Gastrocnemius medialis (tissue), 4 donors: ENCODE measurements around the gene XYLT1. TPM values are rescaled to one million over a fixed set of nuclear protein-coding genes. Genes with fewer than 3 reads are reported as not detected.

Source experiments
- ATAC-seq, 2 donors: fragments of 150-250 bp; one replicate each; pipeline ENCODE4 v1.9.1; 2016
- DNase-seq, 2 donors: peaks; one replicate each; pipeline ENCODE4 v3.0.0-alpha.2; 2019
- H3K27ac ChIP-seq, 4 donors: fragments of 200-600 bp; sonication (generic); 1 replicate in 1 of 4; 2 replicates in 3 of 4; pipeline ENCODE4 v1.5.1; 2016 to 2018; ENCODE audit warnings: mild to moderate bottlenecking in 2 of 4, moderate library complexity in 1 of 4
- H3K27me3 ChIP-seq, 3 donors: fragments of 200-600 bp; sonication (generic) in 2 of 3; 1 replicate in 1 of 3; 2 replicates in 2 of 3; pipeline versions ENCODE4 v1.5.1 to v1.6.0; 2016 to 2019; ENCODE audit warnings: mild to moderate bottlenecking in 1 of 3, moderate library complexity in 1 of 3
- H3K36me3 ChIP-seq, 2 donors: fragments of 200-600 bp; sonication (generic) in 1 of 2; one replicate each; pipeline ENCODE4 v1.5.1; 2017 to 2018
- H3K4me1 ChIP-seq, 2 donors: fragments of 200-600 bp; sonication (generic) in 1 of 2; one replicate each; pipeline ENCODE4 v1.5.1; 2016 to 2017; ENCODE audit warnings: mild to moderate bottlenecking in 2 of 2
- H3K4me3 ChIP-seq, 4 donors: fragments of 200-600 bp; sonication (generic) in 3 of 4; 1 replicate in 1 of 4; 2 replicates in 3 of 4; pipeline ENCODE4 v1.5.1; 2016 to 2019; ENCODE audit warnings: mild to moderate bottlenecking in 2 of 4
- H3K9me3 ChIP-seq, 3 donors: fragments of 200-600 bp; sonication (generic) in 2 of 3; 1 replicate in 1 of 3; 2 replicates in 2 of 3; pipeline ENCODE4 v1.5.1; 2016 to 2019
- CTCF ChIP-seq, 5 experiments: fragments of 450-650 bp in 3 of 5; fragments of 200-600 bp in 2 of 5; sonication (generic) in 2 of 5; IDR thresholded peaks in 4 of 5; conservative IDR thresholded peaks in 1 of 5; 1 replicate in 4 of 5; 2 replicates in 1 of 5; pipeline ENCODE4 v1.5.1; 2016 to 2019; ENCODE audit warnings: antibody characterized with exemption in 5 of 5, mild to moderate bottlenecking in 3 of 5, moderate library complexity in 3 of 5
- POLR2A ChIP-seq, 2 donors: fragments of 450-650 bp; IDR thresholded peaks; one replicate each; pipeline ENCODE4 v1.6.1; 2017; ENCODE audit warnings: antibody characterized with exemption in 2 of 2, mild to moderate bottlenecking in 2 of 2, moderate library complexity in 2 of 2
- in situ Hi-C, 4 donors: fragments of 200-750 bp; cut with MboI; loops; one replicate each; pipeline versions ENCODE4 v1.15.0 to v1.8.0; 2017; ENCODE audit warnings: low sequenced_read_pairs in 4 of 4
- intact Hi-C: fragments of 100-400 bp; cut with DNase I; formaldehyde crosslinking; loops from one replicate; pipeline ENCODE4 v1.15.1; 2023; ENCODE audit warnings: low total_unique reads
- total RNA-seq, 4 donors: library from RNA; depleted of rRNA; stranded (reverse); fragments of >200 nt; gene quantifications; one replicate each; pipeline versions ENCODE4 v1.1.0 to v1.2.3, GENCODE V29; 2016

Gene XYLT1
- total RNA-seq, 4 donors from 2014 or later, result 0.87 to 7.9 (median 1.4) TPM

- Histone ChIP-seq H3K27me3 (no peaks in the 10 kb centered on the region), H3K9me3 (no peaks in the 10 kb centered on the region), H3K4me1 (no peaks in the 10 kb centered on the region), H3K36me3 (no peaks in the 10 kb centered on the region), H3K27ac (no peak overlapping the region), H3K4me3 (no peak overlapping the region)
- TF ChIP-seq CTCF (IDR thresholded peaks at IDR 0.05 in 4 of 5, conservative IDR thresholded peaks at IDR 0.05 in 1 of 5) (no peak), POLR2A (IDR thresholded peaks at IDR 0.05) (no peak)
- in situ Hi-C loops, result no loop called here
- ATAC-seq (no peak), DNase-seq (no peak)
- intact Hi-C loops, result no loop called here
Measured at GRCh38 chr16:17105239-17105797, 365.4 kb downstream of the XYLT1 start.

GRCh38 chr16:17104654-17105053 is 366.1 kb downstream of the XYLT1 start:
- no peaks in the 10 kb centered on the region for H3K9me3 ChIP-seq
- H3K4me3 ChIP-seq, result no peak overlapping the region
- H3K4me1 ChIP-seq, result no peaks in the 10 kb centered on the region
- intact Hi-C loops, result no loop called here
- H3K27me3 ChIP-seq, result no peaks in the 10 kb centered on the region
- no peaks in the 10 kb centered on the region for H3K36me3 ChIP-seq
- H3K27ac ChIP-seq, result no peak overlapping the region
- in situ Hi-C loops, result no loop called here
- ATAC-seq (no peak), DNase-seq (no peak)
- TF ChIP-seq CTCF (IDR thresholded peaks at IDR 0.05 in 4 of 5, conservative IDR thresholded peaks at IDR 0.05 in 1 of 5) (no peak), POLR2A (IDR thresholded peaks at IDR 0.05) (no peak)

DNA sequence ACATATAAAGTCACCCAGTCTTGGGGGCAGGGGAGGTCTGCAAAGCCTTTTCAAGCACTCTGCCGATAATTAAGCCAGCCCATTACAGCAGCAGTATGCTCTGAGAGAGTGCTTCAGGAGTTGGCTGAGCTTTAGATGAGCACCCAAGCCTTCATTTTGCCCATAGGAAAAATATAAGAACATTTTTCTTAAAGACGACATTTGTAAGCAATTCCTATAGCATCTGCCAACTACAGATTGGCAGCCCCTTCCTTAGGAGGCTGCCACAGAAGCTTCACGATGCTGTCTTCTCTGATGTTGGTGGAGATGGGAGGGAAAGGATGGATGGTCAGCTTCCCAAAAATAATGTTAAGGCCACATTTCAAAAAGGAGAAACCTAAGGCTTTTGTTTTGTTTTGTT is 367.5 kb downstream of the XYLT1 start:
- Histone ChIP-seq H3K27ac (no peak overlapping the region), H3K4me1 (no peaks in the 10 kb centered on the region), H3K27me3 (no peaks in the 10 kb centered on the region), H3K9me3 (no peaks in the 10 kb centered on the region), H3K4me3 (no peak overlapping the region), H3K36me3 (no peaks in the 10 kb centered on the region)
- in situ Hi-C loops (no loop called here), intact Hi-C loops (no loop called here)
- no peak for DNase-seq
- TF ChIP-seq POLR2A (IDR thresholded peaks at IDR 0.05), result no peak
- TF ChIP-seq CTCF (IDR thresholded peaks at IDR 0.05 in 4 of 5, conservative IDR thresholded peaks at IDR 0.05 in 1 of 5), result no peak
- ATAC-seq, result no peak

DNA sequence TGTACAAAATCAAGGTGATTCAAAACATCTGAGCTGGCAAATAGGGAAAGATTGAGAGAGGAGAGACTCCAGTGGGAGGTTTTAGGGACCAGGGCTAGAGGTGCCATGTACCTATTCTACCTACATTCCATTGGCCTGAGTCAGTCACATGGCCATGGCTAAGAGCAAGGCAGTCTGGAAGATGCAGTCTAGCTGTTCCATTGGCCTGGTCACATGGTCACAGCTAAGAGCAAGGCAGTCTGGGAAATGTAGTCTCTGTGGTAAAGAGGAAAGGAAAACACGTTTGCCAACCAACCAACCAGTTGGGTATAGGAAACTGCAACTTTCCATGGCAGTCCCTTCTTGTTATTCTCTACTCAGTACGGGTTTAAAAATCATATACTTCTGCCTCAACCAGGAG is 369.1 kb downstream of the XYLT1 start:
- intact Hi-C loops (no loop called here), in situ Hi-C loops (no loop called here)
- no peak overlapping the region for H3K4me3 ChIP-seq
- no peak overlapping the region for H3K27ac ChIP-seq
- no peak for TF ChIP-seq CTCF (IDR thresholded peaks at IDR 0.05 in 4 of 5, conservative IDR thresholded peaks at IDR 0.05 in 1 of 5)
- TF ChIP-seq POLR2A (IDR thresholded peaks at IDR 0.05), result no peak
- no peaks in the 10 kb centered on the region for H3K36me3 ChIP-seq
- no peaks in the 10 kb centered on the region for H3K4me1 ChIP-seq
- DNase-seq (no peak), ATAC-seq (no peak)
- H3K9me3 ChIP-seq, result no peaks in the 10 kb centered on the region
- H3K27me3 ChIP-seq, result no peaks in the 10 kb centered on the region

- TF ChIP-seq CTCF (IDR thresholded peaks at IDR 0.05 in 4 of 5, conservative IDR thresholded peaks at IDR 0.05 in 1 of 5) (no peak), POLR2A (IDR thresholded peaks at IDR 0.05) (no peak)
- Histone ChIP-seq H3K27ac (no peak overlapping the region), H3K4me3 (no peak overlapping the region), H3K4me1 (no peaks in the 10 kb centered on the region), H3K27me3 (no peaks in the 10 kb centered on the region), H3K9me3 (no peaks in the 10 kb centered on the region), H3K36me3 (no peaks in the 10 kb centered on the region)
- intact Hi-C loops, result no loop called here
- in situ Hi-C loops, result no loop called here
- no peak for ATAC-seq
- DNase-seq, result no peak
Measured at GRCh38 chr16:17098685-17099084, 372.1 kb downstream of the XYLT1 start.
